GM10266 (cell line): ENCODE results near the gene SPINT2.

Experiments
- DNase-seq: peaks from one replicate; pipeline ENCODE4 v3.0.0; 2012; ENCODE audit errors: extremely low spot score
- TF ChIP-seq, protein P1 (sequence below): IDR thresholded peaks from 2 replicates; pipeline ENCODE4 v1.5.1; 2012; ENCODE audit warnings: mild to moderate bottlenecking, low read depth; ENCODE audit not compliant: control insufficient read depth, insufficient read depth; ENCODE audit errors: missing control alignments

The SPINT2 gene

DNA sequence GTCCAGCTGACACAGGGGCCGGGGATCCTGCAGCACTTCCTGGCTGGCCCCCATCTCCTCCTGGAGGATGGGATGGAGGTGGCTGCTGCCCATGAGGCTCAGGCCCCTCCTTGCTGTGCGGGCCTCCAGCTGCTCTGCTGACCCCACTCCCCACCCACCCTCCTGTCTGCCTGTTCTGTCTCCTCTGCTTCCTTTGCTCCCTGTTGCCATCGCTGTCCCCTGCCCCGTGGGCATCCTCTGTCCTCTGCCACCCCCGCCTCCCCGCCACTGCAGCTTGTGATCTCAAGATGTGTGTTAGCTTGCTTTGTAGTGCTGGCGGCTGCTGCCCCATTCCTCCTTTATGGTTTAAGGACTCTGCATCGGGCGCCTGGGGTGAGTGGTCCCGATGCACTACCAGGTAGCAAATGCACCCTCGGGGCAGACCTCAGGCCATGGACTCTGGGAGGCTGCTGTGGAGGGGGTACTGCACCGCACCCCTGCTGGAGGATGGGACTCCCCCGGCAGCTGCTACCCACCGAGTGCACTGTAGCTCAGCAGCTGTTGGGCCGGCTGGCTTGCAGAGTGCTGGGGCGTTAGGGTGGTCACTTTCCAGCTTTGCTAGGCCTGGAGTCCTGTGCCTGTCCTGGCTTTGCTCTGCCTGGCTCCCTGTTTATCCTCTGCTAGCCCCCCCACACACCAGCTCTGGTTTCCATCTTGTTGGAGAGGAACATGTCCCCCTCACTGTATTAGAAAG lies 23.9 kb downstream of the SPINT2 start:
- TF ChIP-seq, protein P1, sequence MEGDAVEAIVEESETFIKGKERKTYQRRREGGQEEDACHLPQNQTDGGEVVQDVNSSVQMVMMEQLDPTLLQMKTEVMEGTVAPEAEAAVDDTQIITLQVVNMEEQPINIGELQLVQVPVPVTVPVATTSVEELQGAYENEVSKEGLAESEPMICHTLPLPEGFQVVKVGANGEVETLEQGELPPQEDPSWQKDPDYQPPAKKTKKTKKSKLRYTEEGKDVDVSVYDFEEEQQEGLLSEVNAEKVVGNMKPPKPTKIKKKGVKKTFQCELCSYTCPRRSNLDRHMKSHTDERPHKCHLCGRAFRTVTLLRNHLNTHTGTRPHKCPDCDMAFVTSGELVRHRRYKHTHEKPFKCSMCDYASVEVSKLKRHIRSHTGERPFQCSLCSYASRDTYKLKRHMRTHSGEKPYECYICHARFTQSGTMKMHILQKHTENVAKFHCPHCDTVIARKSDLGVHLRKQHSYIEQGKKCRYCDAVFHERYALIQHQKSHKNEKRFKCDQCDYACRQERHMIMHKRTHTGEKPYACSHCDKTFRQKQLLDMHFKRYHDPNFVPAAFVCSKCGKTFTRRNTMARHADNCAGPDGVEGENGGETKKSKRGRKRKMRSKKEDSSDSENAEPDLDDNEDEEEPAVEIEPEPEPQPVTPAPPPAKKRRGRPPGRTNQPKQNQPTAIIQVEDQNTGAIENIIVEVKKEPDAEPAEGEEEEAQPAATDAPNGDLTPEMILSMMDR: no peak

GRCh38 chr19:38289955-38290354 lies 25.6 kb downstream of the SPINT2 start:
- TF ChIP-seq, protein P1: no peak
- no peak for DNase-seq

More for the DNA sequence above, 23.9 kb downstream of the SPINT2 start:
- no peak for DNase-seq

GRCh38 chr19:38290631-38291147 lies 26.3 kb downstream of the SPINT2 start:
- TF ChIP-seq, protein P1: no peak
- no peak for DNase-seq

GRCh38 chr19:38291855-38292254 lies 27.5 kb downstream of the SPINT2 start:
- TF ChIP-seq, protein P1: no peak
- no peak for DNase-seq

- TF ChIP-seq, protein P1: no peak
- no peak for DNase-seq
These were observed 28.9 kb downstream of the SPINT2 start for GRCh38 chr19:38293281-38293680.

DNA sequence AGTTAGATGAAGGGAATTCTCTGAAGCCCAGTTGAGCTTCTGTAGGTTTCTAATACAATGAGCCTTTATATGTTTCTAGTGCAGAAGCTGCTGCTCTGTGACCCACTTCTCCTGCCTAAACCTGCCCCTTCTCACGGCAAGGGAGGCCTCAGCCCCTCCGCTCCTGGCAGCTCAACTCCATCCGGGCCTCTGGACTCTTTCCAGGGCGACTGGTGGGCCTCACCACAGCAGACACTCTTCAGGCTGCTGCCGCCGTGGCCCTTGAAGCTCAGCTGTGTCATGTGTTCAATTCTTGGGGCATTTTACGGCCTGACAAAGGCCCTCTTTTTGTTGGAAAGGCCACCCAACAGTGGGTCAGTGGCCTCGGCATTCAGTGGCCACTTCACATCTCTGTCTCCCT lies 29.7 kb downstream of the SPINT2 start:
- TF ChIP-seq, protein P1: no peak

More for the DNA sequence above, 29.7 kb downstream of the SPINT2 start:
- no peak for DNase-seq
